Epithelial cell of proximal tubule (primary cell): ENCODE results near the gene BMERB1. TPM values are rescaled to one million over a fixed set of nuclear protein-coding genes. Genes with fewer than 3 reads are reported as not detected.
"Not testable (repeated sequence)": the region's sequence is repeated elsewhere in the genome, so short reads cannot be mapped to it uniquely, and the experiment has no call there.

ENCODE experiments used
- DNase-seq: peaks from one replicate; pipeline ENCODE4 v3.0.0-alpha.2; 2011; ENCODE audit warnings: low read depth
- H3K4me3 ChIP-seq: 2 replicates; pipeline ENCODE4 v1.5.1; 2011; ENCODE audit warnings: low read depth, mild to moderate bottlenecking, low read length
- total RNA-seq: library from RNA; depleted of rRNA; stranded (reverse); fragments of >200 nt; gene quantifications from 2 replicates; pipeline ENCODE4 v1.2.3, GENCODE V29; 2015
- TF ChIP-seq, protein P1 (sequence below): conservative IDR thresholded peaks from 2 replicates; pipeline ENCODE4 v1.5.1; 2012; ENCODE audit warnings: low read depth, mild to moderate bottlenecking, low read length

Gene BMERB1
- total RNA-seq, 1 donor from 2014 or later, result 15.8 TPM

DNA sequence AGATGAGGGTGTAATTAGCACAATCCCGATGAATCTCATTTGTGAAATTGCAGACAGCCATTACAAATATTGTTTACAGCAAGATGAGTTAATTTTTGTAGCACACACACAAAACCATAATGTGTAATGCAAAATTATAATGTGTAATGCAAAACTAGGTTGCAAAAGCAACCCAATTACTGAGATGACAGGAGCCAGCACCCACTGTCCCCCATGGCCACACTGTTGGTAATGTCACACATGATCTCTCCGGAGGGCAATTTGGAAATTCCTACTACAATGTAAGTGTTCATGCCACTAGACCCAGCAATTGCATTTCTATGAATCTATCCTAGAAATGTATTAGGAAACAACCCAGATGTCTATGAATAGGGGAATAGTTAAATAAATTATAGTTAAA is 131.7 kb downstream of the BMERB1 start:
- DNase-seq, result no peak
- H3K4me3 ChIP-seq, result no peak overlapping the region
- TF ChIP-seq, protein P1, sequence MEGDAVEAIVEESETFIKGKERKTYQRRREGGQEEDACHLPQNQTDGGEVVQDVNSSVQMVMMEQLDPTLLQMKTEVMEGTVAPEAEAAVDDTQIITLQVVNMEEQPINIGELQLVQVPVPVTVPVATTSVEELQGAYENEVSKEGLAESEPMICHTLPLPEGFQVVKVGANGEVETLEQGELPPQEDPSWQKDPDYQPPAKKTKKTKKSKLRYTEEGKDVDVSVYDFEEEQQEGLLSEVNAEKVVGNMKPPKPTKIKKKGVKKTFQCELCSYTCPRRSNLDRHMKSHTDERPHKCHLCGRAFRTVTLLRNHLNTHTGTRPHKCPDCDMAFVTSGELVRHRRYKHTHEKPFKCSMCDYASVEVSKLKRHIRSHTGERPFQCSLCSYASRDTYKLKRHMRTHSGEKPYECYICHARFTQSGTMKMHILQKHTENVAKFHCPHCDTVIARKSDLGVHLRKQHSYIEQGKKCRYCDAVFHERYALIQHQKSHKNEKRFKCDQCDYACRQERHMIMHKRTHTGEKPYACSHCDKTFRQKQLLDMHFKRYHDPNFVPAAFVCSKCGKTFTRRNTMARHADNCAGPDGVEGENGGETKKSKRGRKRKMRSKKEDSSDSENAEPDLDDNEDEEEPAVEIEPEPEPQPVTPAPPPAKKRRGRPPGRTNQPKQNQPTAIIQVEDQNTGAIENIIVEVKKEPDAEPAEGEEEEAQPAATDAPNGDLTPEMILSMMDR, result no peak

DNA sequence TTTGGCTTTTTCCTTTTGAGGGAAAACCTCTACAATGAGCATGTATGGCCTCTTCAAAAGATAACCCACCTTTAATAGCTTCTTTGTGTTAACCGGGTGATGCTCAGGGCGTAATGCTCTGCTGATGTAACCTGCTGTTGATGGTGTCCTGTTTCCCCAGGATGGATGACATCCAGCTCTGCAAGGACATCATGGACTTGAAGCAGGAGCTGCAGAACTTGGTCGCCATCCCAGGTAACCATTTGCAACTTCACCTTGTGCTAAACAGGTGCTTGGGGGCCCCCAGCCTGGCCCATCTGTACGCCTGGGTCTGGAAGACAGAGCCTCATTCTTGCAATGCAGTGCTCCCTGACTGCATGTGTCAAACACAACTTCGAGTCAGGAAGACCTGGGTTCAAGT is 133.4 kb downstream of the BMERB1 start:
- DNase-seq, result no peak
- H3K4me3 ChIP-seq, result no peak overlapping the region
- TF ChIP-seq, protein P1, result no peak

DNA sequence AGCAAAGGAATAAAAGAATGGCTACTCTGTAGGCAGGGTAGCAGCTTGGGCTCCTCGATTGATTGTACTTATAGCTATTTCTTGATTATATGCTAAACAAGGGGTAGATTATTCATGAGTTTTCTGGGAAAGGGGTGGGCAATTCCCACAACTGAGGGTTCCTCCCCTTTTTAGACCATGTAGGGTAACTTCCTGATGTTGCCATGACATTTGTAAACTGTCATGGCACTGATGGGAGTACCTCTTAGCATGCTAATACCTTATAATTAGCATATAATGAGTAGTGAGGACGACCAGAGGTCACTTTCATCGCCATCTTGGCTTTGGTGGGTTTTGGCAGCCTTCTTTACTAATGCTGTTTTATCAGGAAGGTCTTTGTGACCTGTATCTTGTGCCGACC is 136.3 kb downstream of the BMERB1 start:
- not testable (repeated sequence) for DNase-seq, H3K4me3 ChIP-seq

DNA sequence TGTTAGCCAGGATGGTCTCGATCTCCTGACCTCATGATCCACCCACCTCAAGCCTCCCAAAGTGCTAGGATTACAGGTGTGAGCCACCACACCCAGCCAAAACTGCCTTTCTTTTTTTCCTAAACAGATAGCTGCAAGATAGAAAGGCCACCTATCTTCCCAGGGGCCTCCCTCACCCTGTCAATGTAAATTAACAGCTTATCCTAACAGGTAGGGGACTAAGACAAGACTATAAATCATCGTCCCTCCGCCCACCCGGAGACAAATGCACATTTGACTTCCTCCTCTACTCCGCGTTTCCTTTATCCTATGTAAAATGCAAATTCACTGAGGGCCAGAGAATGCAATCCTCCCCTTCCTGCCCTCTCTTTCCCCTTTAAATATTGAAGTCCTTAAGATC is 137.2 kb downstream of the BMERB1 start:
- TF ChIP-seq, protein P1, result no peak
- no peak for DNase-seq
- no peak overlapping the region for H3K4me3 ChIP-seq

DNA sequence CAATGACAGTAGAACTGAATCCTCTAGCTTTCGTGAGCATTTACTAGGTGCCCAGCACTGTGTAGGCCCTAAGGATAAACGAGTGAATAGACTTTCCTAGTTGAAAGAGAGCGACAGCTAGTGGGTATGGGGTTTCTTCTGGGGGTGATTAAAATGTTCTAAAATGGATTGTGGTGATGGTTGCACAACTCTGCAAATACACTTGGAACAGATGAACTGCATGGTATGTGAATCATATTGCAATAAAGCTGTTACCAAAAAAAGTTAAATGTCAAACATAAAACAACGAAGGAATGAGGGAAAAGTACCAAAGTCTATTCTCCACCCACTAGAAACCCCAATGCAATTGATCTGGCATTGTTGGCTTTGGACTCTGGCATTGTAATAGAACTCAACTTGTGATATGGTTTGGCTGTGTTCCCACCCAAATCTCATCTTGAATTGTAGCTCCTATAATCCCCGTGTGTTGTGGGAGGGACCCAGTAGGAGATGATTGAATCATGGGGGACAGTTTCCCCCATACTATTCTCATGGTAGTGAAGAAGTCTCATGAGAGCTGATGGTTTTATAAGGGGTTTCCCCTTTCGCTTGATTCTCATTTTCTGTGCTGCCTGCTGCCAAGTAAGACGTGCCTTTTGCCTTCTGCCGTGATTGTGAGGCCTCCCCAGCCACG is 138.1 kb downstream of the BMERB1 start:
- no peak overlapping the region for H3K4me3 ChIP-seq
- DNase-seq, result no peak
- TF ChIP-seq, protein P1, result no peak

DNA sequence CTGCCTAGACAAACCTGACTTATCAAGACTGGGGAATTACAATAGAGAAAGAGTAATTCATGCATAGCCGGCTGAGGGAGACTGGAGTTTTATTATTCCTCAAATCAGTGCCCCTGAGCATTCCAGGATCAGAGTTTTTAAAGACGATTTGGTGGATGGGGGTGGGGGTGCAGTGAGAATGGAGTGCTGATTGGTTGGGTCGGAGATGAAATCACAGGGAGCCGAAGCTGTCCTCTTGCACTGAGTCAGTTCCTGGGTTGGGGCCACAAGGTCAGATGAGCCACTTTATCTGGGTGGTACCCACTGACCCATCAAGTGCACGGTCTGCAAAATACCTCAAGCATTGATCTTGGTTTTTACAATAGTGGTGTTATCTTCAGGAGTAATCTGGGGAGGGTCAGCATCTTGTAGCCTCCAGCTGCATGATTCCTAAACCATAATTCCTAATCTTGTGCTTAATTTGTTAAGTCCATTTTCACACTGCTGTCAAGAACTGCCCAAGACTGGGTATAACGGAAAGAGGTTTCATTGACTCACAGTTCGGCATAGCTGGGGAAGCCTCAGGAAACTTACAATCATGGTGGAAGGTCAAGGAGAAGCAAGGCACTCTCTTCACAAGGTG is 139.0 kb downstream of the BMERB1 start:
- TF ChIP-seq, protein P1, result no peak
- H3K4me3 ChIP-seq, result no peak overlapping the region
- DNase-seq, result no peak

DNA sequence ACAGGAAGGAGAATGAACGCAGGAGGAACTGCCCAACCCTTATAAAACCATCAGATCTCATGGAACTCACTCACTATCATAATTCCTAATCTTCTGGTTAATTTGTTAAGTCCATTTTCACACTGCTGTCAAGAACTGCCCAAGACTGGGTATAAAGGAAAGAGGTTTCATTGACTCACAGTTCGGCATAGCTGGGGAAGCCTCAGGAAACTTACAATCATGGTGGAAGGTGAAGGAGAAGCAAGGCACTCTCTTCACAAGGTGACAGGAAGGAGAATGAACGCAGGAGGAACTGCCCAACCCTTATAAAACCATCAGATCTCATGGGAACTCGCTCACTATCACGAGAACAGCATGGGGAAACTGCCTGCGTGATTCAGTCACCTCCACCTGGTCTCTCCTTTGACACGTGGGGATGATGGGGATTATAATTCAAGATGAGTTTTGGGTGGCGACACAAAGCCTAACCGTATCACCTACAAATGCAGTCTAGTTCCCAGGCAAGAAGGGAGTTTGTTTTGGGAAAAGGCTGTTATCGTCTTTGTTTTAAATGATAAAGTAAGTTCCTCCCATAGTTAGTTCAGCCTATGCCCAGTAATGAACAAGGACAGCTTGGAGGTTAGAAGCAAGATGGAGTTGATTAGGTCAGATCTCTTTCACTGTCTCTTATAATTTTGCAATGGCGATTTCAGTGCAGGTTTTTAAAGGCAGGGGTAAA is 139.7 kb downstream of the BMERB1 start:
- DNase-seq, H3K4me3 ChIP-seq: not testable (repeated sequence)

DNA sequence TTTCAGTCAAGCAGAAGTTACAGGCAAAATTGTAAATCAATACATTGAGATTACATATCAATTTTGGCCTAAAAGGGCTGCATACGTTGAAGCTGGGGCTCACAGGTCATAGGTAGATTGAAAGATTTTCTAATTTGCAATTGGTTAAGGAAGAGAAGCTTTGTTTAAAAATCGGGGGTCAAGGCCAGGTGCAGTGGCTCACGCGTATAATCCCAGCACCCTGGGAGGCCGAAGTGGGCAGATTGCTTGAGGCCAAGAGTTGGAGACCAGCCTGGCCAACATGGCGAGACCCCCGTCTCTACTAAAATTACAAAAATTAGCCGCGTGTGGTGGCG is 140.2 kb downstream of the BMERB1 start:
- TF ChIP-seq, protein P1, result no peak
- DNase-seq, result no peak
- no peak overlapping the region for H3K4me3 ChIP-seq
